Chondrocyte (in vitro differentiated cells): ENCODE measurements around the gene CACNA1B. TPM values are rescaled to one million over a fixed set of nuclear protein-coding genes. Genes with fewer than 3 reads are reported as not detected.
A peak's percentile ranks its signal among the peaks of the same experiment; 100 is the strongest.

Experiments
- DNase-seq: peaks from one replicate; pipeline ENCODE4 v3.0.0; 2021; ENCODE audit warnings: mixed read lengths, low spot score
- H3K27ac Mint-ChIP-seq: one replicate; pipeline ENCODE4 v1.8.0; 2021; ENCODE audit warnings: mild to moderate bottlenecking, moderate library complexity, mixed read lengths; ENCODE audit not compliant: unreplicated experiment
- H3K27me3 Mint-ChIP-seq: 2 replicates; pipeline ENCODE4 v1.8.0; 2021; ENCODE audit warnings: low read depth, mixed read lengths
- H3K36me3 Mint-ChIP-seq: 2 replicates; pipeline ENCODE4 v1.8.0; 2021; ENCODE audit warnings: low read depth, mixed read lengths
- H3K4me1 Mint-ChIP-seq: 2 replicates; pipeline ENCODE4 v1.8.0; 2021; ENCODE audit warnings: low read depth, mild to moderate bottlenecking, mixed read lengths
- H3K4me3 Mint-ChIP-seq: one replicate; pipeline ENCODE4 v1.8.0; 2021; ENCODE audit warnings: mild to moderate bottlenecking, moderate library complexity, mixed read lengths; ENCODE audit not compliant: unreplicated experiment
- H3K9me3 Mint-ChIP-seq: 2 replicates; pipeline ENCODE4 v1.8.0; 2021; ENCODE audit warnings: low read depth, mixed read lengths
- CTCF ChIP-seq: fragments of 200-600 bp; sonication (generic); IDR thresholded peaks from 2 replicates; pipeline ENCODE4 v1.5.0; 2021; ENCODE audit warnings: antibody characterized with exemption, mild to moderate bottlenecking, moderate library complexity
- total RNA-seq: library from RNA; stranded (reverse); gene quantifications from 3 replicates; pipeline ENCODE4 v1.2.1, GENCODE V29; 2021

The CACNA1B gene
- total RNA-seq, 1 donor from 2014 or later = 3.7 TPM

DNA sequence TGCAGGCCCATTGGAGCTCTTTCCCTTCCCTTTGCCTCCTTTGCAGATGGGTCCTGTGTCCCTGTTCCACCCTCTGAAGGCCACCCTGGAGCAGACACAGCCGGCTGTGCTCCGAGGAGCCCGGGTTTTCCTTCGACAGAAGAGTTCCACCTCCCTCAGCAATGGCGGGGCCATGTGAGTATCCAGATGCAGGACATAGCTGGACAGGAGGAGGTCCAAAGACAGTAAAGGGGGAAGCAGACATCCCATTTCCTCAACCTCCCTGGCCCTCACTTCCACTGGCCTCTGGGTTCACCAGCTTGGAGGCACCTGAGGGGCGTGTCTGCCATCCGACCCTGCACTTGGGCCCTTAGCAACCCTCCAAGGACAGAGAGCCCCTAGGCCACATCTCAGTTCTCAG lies 237.9 kb downstream of the CACNA1B start:
- H3K4me1 Mint-ChIP-seq = no peaks in the 10 kb centered on the region
- H3K27me3 Mint-ChIP-seq = peaks cover 2% of the 10 kb centered on the region
- peaks cover 2% of the 10 kb centered on the region for H3K36me3 Mint-ChIP-seq
- H3K4me3 Mint-ChIP-seq = no peak overlapping the region
- TF ChIP-seq CTCF = no peak
- no peak for DNase-seq
- H3K9me3 Mint-ChIP-seq = peaks cover 3% of the 10 kb centered on the region
- no peak overlapping the region for H3K27ac Mint-ChIP-seq

- Mint-ChIP-seq H3K36me3 (no peaks in the 10 kb centered on the region), H3K27ac (no peak overlapping the region), H3K4me3 (no peak overlapping the region), H3K4me1 (no peaks in the 10 kb centered on the region), H3K9me3 (no peaks in the 10 kb centered on the region), H3K27me3 (peaks cover 2% of the 10 kb centered on the region)
- no peak for DNase-seq
- no peak for TF ChIP-seq CTCF
These were observed 238.9 kb downstream of the CACNA1B start for GRCh38 chr9:138116521-138116920.

- TF ChIP-seq CTCF = no peak
- no peaks in the 10 kb centered on the region for H3K4me1 Mint-ChIP-seq
- H3K9me3 Mint-ChIP-seq = no peaks in the 10 kb centered on the region
- peaks cover 2% of the 10 kb centered on the region for H3K27me3 Mint-ChIP-seq
- no peak overlapping the region for H3K27ac Mint-ChIP-seq
- peaks cover 1% of the 10 kb centered on the region for H3K36me3 Mint-ChIP-seq
- H3K4me3 Mint-ChIP-seq = no peak overlapping the region
- no peak for DNase-seq
These were observed 239.6 kb downstream of the CACNA1B start for GRCh38 chr9:138117101-138117750.

DNA sequence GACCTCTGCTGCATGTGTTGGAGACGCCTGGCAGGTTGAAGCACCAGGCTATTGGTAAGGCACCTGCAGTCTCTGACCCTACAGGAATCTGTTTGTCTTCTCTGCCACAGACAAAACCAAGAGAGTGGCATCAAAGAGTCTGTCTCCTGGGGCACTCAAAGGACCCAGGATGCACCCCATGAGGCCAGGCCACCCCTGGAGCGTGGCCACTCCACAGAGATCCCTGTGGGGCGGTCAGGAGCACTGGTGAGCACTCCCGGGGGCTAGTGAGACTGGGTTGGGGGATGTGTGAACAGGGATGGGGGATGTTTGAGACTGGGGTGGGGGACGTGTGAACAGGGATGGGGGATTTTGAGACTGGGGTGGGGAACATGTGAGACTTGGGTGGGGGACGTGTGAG lies 240.3 kb downstream of the CACNA1B start:
- H3K4me3 Mint-ChIP-seq = no peak overlapping the region
- peaks cover 1% of the 10 kb centered on the region for H3K36me3 Mint-ChIP-seq
- no peaks in the 10 kb centered on the region for H3K4me1 Mint-ChIP-seq
- peak; percentile 67 for DNase-seq
- no peak for TF ChIP-seq CTCF
- peaks cover 2% of the 10 kb centered on the region for H3K27me3 Mint-ChIP-seq
- H3K27ac Mint-ChIP-seq = no peak overlapping the region
- no peaks in the 10 kb centered on the region for H3K9me3 Mint-ChIP-seq

DNA sequence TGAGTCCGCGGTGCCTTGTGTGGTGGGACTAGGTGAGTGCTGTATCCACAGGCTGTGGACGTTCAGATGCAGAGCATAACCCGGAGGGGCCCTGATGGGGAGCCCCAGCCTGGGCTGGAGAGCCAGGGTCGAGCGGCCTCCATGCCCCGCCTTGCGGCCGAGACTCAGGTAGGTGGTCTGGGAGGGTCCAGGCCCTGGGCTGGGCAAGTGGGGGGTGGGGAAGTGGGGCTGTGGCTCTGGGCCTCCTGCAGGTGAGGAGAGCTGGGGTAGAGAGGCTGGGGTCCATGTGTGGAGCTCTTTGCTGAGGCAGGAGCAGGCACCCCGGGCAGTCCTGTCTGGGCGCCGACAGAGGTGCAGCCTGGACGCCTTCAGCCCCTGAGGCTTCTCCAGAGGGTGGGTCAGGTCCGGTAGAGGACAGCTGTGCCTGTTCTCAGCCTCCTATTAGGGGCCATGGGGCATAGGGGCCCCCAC lies 241.1 kb downstream of the CACNA1B start:
- Mint-ChIP-seq H3K27ac (no peak overlapping the region), H3K4me1 (no peaks in the 10 kb centered on the region), H3K4me3 (no peak overlapping the region), H3K36me3 (peaks cover 1% of the 10 kb centered on the region), H3K27me3 (peaks cover 3% of the 10 kb centered on the region), H3K9me3 (no peaks in the 10 kb centered on the region)
- peak; percentile 76 for DNase-seq
- TF ChIP-seq CTCF = no peak
